SJCRH30 (cell line): ENCODE results near the gene SOX11. TPM values are rescaled to one million over a fixed set of nuclear protein-coding genes. Genes with fewer than 3 reads are reported as not detected.

Source experiments
- DNase-seq, 2 experiments: peaks; one replicate each; pipeline ENCODE4 v3.0.0-alpha.2; 2015 to 2020
- H3K27ac ChIP-seq: fragments of 250-450 bp; sonication (Bioruptor Pico); 2 replicates; pipeline ENCODE4 v1.5.1; 2020; ENCODE audit warnings: mild to moderate bottlenecking, moderate library complexity
- H3K27me3 ChIP-seq: fragments of 250-450 bp; sonication (Bioruptor Pico); 2 replicates; pipeline ENCODE4 v1.5.1; 2020; ENCODE audit warnings: mild to moderate bottlenecking, moderate library complexity
- H3K36me3 ChIP-seq: fragments of 250-450 bp; sonication (Bioruptor Pico); 2 replicates; pipeline ENCODE4 v1.5.1; 2020; ENCODE audit warnings: mild to moderate bottlenecking, moderate library complexity
- H3K4me1 ChIP-seq: fragments of 250-450 bp; sonication (Bioruptor Pico); 2 replicates; pipeline ENCODE4 v1.5.1; 2020; ENCODE audit warnings: mild to moderate bottlenecking, moderate library complexity
- H3K4me3 ChIP-seq: fragments of 250-450 bp; sonication (Bioruptor Pico); 2 replicates; pipeline ENCODE4 v1.5.1; 2020; ENCODE audit warnings: mild to moderate bottlenecking, moderate library complexity
- H3K9me3 ChIP-seq: fragments of 250-450 bp; sonication (Bioruptor Pico); replicated peaks from 2 replicates; pipeline ENCODE4 v1.5.1; 2020; ENCODE audit warnings: mild to moderate bottlenecking, moderate library complexity
- total RNA-seq: library from RNA; depleted of rRNA; stranded (reverse); fragments of >200 nt; shearing (Covaris generic); gene quantifications from 2 replicates; pipeline ENCODE4 v1.2.3, GENCODE V29; 2014

SOX11 gene
- total RNA-seq, 1 experiment from 2014 or later: 19.8 TPM

- Histone ChIP-seq H3K36me3 (no peaks in the 10 kb centered on the region), H3K27me3 (no peaks in the 10 kb centered on the region), H3K4me3 (no peak overlapping the region), H3K9me3 (0 out of 2 replicates have a peak, but pooled peaks cover 5% of the 10 kb centered on the region), H3K27ac (no peak overlapping the region), H3K4me1 (no peaks in the 10 kb centered on the region)
- no peak for DNase-seq
These were observed 31.9 kb downstream of the SOX11 start for GRCh38 chr2:5723791-5724735.

DNA sequence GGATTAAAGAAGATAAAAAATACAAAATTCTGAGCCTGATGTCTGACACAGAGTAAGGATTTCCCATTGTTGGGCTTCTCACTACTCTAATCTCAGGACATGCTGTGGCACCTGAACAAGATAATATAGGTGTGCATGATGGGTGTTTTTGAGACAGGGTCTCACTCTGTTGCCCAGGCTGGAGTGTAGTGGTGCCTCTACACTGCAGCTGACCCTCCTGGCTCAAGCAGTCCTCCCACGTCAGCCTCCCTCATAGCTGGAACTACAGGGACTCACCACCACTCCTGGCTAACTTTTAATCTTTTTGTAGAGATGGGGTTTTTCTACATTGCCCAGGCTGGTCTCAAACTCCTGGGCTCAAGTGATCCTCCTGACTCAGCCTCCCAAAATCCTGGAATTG is 32.9 kb downstream of the SOX11 start:
- no peaks in the 10 kb centered on the region for H3K36me3 ChIP-seq
- no peaks in the 10 kb centered on the region for H3K9me3 ChIP-seq
- H3K27me3 ChIP-seq: no peaks in the 10 kb centered on the region
- no peaks in the 10 kb centered on the region for H3K4me1 ChIP-seq
- peak overlapping the region; percentile 49; the same call in 1 of the 2 replicates for H3K4me3 ChIP-seq
- no peak overlapping the region for H3K27ac ChIP-seq
- DNase-seq: no peak

GRCh38 chr2:5725794-5726463 is 33.7 kb downstream of the SOX11 start:
- no peaks in the 10 kb centered on the region for H3K9me3 ChIP-seq
- DNase-seq: peak; percentile 69 to 76
- peak overlapping the region; percentile 59 for H3K27ac ChIP-seq
- H3K4me1 ChIP-seq: no peaks in the 10 kb centered on the region
- no peaks in the 10 kb centered on the region for H3K36me3 ChIP-seq
- peak overlapping the region; percentile 49 for H3K4me3 ChIP-seq
- H3K27me3 ChIP-seq: no peaks in the 10 kb centered on the region

DNA sequence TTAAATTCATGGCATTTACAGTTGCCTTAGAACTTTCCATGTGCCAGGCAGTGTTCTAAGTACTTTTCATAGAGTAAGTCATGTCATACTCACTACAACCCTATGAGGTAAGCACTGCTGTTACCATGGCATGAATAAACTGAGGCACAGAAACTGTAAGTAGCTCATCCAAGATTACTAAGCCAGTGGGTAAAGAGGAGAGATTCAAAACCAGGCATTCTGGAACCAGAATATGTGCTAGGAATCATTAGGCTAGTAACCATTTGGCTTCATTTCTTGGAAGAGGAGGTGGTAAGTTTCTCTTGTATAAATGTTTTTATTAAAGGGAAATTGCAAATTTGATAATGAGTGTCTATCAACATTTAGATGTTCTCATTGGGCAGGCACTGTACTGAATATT is 35.1 kb downstream of the SOX11 start:
- H3K9me3 ChIP-seq: no peaks in the 10 kb centered on the region
- H3K4me3 ChIP-seq: no peak overlapping the region
- H3K36me3 ChIP-seq: no peaks in the 10 kb centered on the region
- no peak overlapping the region for H3K27ac ChIP-seq
- H3K27me3 ChIP-seq: no peaks in the 10 kb centered on the region
- H3K4me1 ChIP-seq: no peaks in the 10 kb centered on the region
- no peak for DNase-seq

GRCh38 chr2:5729416-5729815 is 37.2 kb downstream of the SOX11 start:
- no peaks in the 10 kb centered on the region for H3K4me1 ChIP-seq
- no peak for DNase-seq
- H3K9me3 ChIP-seq: no peaks in the 10 kb centered on the region
- H3K27ac ChIP-seq: no peak overlapping the region
- H3K27me3 ChIP-seq: no peaks in the 10 kb centered on the region
- H3K36me3 ChIP-seq: no peaks in the 10 kb centered on the region
- no peak overlapping the region for H3K4me3 ChIP-seq

GRCh38 chr2:5730386-5730785 is 38.2 kb downstream of the SOX11 start:
- Histone ChIP-seq H3K9me3 (no peaks in the 10 kb centered on the region), H3K36me3 (no peaks in the 10 kb centered on the region), H3K27ac (no peak overlapping the region), H3K27me3 (no peaks in the 10 kb centered on the region), H3K4me1 (no peaks in the 10 kb centered on the region), H3K4me3 (no peak overlapping the region)
- DNase-seq: no peak

GRCh38 chr2:5734859-5735520 is 42.8 kb downstream of the SOX11 start:
- Histone ChIP-seq H3K27ac (no peak overlapping the region), H3K27me3 (peaks cover 3% of the 10 kb centered on the region), H3K4me3 (no peak overlapping the region), H3K4me1 (no peaks in the 10 kb centered on the region), H3K36me3 (no peaks in the 10 kb centered on the region), H3K9me3 (no peaks in the 10 kb centered on the region)
- DNase-seq: no peak

- peaks cover 3% of the 10 kb centered on the region for H3K27me3 ChIP-seq
- H3K4me1 ChIP-seq: no peaks in the 10 kb centered on the region
- H3K36me3 ChIP-seq: no peaks in the 10 kb centered on the region
- H3K4me3 ChIP-seq: no peak overlapping the region
- DNase-seq: no peak
- H3K27ac ChIP-seq: no peak overlapping the region
- no peaks in the 10 kb centered on the region for H3K9me3 ChIP-seq
These were observed 43.3 kb downstream of the SOX11 start for GRCh38 chr2:5735521-5735861.

DNA sequence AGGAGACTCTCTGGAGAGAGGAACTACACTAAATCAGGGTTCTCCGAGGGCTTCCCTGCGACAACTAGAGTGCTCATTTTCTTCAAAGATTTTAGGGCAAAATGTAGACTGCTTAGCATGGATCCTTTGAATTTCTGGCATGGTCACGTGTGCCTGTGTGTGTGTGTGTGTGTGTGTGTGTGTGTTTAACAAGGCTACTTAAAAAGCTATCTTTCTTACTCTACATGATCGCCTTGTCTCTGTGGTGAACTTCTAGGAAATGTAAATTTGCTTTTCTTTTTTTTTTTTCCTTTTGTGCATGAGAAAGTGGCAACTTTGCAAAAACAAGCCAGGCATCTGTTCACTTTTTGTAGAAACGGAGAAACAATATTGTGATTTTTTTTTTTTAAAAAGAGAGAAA is 43.9 kb downstream of the SOX11 start:
- Histone ChIP-seq H3K36me3 (no peaks in the 10 kb centered on the region), H3K27me3 (peaks cover 3% of the 10 kb centered on the region), H3K9me3 (no peaks in the 10 kb centered on the region), H3K27ac (no peak overlapping the region), H3K4me1 (no peaks in the 10 kb centered on the region), H3K4me3 (no peak overlapping the region)
- DNase-seq: no peak

- H3K27me3 ChIP-seq: peaks cover 3% of the 10 kb centered on the region
- no peaks in the 10 kb centered on the region for H3K36me3 ChIP-seq
- no peak for DNase-seq
- H3K27ac ChIP-seq: no peak overlapping the region
- H3K4me3 ChIP-seq: no peak overlapping the region
- H3K4me1 ChIP-seq: no peaks in the 10 kb centered on the region
- H3K9me3 ChIP-seq: no peaks in the 10 kb centered on the region
These were observed 44.7 kb downstream of the SOX11 start for GRCh38 chr2:5736886-5737285.

GRCh38 chr2:5740053-5740452 is 47.9 kb downstream of the SOX11 start:
- H3K36me3 ChIP-seq: no peaks in the 10 kb centered on the region
- no peak overlapping the region for H3K27ac ChIP-seq
- DNase-seq: no peak
- H3K27me3 ChIP-seq: peaks cover 3% of the 10 kb centered on the region
- H3K4me3 ChIP-seq: no peak overlapping the region
- H3K9me3 ChIP-seq: no peaks in the 10 kb centered on the region
- no peaks in the 10 kb centered on the region for H3K4me1 ChIP-seq

GRCh38 chr2:5740817-5741216 is 48.6 kb downstream of the SOX11 start:
- Histone ChIP-seq H3K27me3 (peaks cover 3% of the 10 kb centered on the region), H3K4me3 (no peak overlapping the region), H3K36me3 (no peaks in the 10 kb centered on the region), H3K4me1 (no peaks in the 10 kb centered on the region), H3K27ac (no peak overlapping the region), H3K9me3 (no peaks in the 10 kb centered on the region)
- DNase-seq: no peak

- Histone ChIP-seq H3K4me1 (no peaks in the 10 kb centered on the region), H3K9me3 (no peaks in the 10 kb centered on the region), H3K4me3 (no peak overlapping the region), H3K27ac (no peak overlapping the region), H3K36me3 (no peaks in the 10 kb centered on the region), H3K27me3 (peaks cover 3% of the 10 kb centered on the region)
- no peak for DNase-seq
These were observed 49.1 kb downstream of the SOX11 start for GRCh38 chr2:5741242-5741641.

- H3K9me3 ChIP-seq: no peaks in the 10 kb centered on the region
- no peak for DNase-seq
- no peaks in the 10 kb centered on the region for H3K36me3 ChIP-seq
- H3K27me3 ChIP-seq: no peaks in the 10 kb centered on the region; the same call in 1 of the 2 replicates
- no peaks in the 10 kb centered on the region for H3K4me1 ChIP-seq
- H3K27ac ChIP-seq: no peak overlapping the region
- no peak overlapping the region for H3K4me3 ChIP-seq
These were observed 49.9 kb downstream of the SOX11 start for GRCh38 chr2:5742126-5742525.

DNA sequence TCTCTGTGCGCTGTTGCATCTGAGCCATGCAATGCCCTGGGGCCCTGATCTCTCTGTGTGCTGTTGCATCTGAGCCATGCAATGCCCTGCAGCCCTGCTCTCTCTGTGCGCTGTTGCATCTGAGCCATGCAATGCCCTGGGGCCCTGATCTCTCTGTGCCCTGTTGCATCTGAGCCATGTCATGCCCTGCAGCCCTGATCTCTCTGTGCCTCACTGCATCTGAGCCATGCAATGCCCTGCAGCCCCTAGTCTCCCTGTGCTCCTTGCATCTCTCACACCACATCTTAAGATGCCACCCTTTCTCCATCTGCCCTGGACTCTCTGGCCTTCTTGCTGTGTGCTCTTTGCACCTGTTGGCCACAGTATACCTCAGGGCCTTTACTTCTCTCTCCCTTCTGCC is 56.2 kb downstream of the SOX11 start:
- no peaks in the 10 kb centered on the region for H3K27me3 ChIP-seq
- H3K36me3 ChIP-seq: no peaks in the 10 kb centered on the region
- no peaks in the 10 kb centered on the region; the same call in 1 of the 2 replicates for H3K9me3 ChIP-seq
- H3K4me3 ChIP-seq: no peak overlapping the region
- DNase-seq: no peak
- no peaks in the 10 kb centered on the region for H3K4me1 ChIP-seq
- no peak overlapping the region for H3K27ac ChIP-seq
